ENCODE results near the gene UBE4B. TPM values are rescaled to one million over a fixed set of nuclear protein-coding genes. Genes with fewer than 3 reads are reported as not detected.
A peak's percentile ranks its signal among the peaks of the same experiment; 100 is the strongest.

The UBE4B gene
- total RNA-seq, 1 donor from 2014 or later, result 63.7 TPM

DNA sequence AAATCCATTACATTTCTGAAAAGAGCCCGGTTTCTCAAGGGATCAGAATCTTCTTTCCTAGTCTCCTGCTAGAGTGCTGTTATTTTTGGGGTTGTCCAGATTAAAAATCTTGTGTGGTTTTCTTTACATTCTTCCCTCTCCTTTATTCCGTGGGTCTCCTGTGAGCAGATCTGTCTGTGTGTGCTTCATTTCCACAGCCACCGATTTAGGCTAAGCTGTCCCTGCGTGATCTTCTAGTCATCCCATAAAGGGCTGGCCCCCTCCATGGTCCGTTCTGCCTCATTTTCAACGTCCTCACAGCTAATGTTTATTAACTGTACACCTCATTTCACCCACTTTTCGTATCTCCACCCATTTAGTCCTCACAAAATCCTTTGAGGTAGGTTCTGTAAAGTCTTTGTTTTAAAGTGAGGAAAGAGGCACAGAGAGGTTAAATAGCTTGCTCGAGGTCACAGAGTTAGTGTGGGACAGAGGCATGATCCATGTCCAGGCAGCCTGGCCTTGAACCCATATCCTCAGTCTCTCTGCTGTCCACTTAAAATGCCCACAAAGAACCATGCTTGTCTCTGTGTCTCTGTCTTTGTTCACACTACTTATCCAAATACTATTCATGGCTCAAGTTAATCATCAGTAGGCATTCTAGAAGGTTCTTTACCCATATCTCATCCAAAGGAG lies 139.4 kb downstream of the UBE4B start:
- Mint-ChIP-seq H3K4me1 (peaks cover 15% of the 10 kb centered on the region), H3K4me3 (no peak overlapping the region), H3K36me3 (peaks cover 44% of the 10 kb centered on the region), H3K9me3 (peaks cover 16% of the 10 kb centered on the region), H3K27me3 (ENCODE audit: low read depth) (no peaks in the 10 kb centered on the region), H3K27ac (peak overlapping the region; percentile 63)
- TF ChIP-seq, protein P1, sequence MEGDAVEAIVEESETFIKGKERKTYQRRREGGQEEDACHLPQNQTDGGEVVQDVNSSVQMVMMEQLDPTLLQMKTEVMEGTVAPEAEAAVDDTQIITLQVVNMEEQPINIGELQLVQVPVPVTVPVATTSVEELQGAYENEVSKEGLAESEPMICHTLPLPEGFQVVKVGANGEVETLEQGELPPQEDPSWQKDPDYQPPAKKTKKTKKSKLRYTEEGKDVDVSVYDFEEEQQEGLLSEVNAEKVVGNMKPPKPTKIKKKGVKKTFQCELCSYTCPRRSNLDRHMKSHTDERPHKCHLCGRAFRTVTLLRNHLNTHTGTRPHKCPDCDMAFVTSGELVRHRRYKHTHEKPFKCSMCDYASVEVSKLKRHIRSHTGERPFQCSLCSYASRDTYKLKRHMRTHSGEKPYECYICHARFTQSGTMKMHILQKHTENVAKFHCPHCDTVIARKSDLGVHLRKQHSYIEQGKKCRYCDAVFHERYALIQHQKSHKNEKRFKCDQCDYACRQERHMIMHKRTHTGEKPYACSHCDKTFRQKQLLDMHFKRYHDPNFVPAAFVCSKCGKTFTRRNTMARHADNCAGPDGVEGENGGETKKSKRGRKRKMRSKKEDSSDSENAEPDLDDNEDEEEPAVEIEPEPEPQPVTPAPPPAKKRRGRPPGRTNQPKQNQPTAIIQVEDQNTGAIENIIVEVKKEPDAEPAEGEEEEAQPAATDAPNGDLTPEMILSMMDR (IDR thresholded peaks at IDR 0.05; ENCODE audit: unreplicated experiment), result no peak
- DNase-seq (ENCODE audit: low spot score in 2 of 2, unreplicated experiment in 2 of 2), result no peak

DNA sequence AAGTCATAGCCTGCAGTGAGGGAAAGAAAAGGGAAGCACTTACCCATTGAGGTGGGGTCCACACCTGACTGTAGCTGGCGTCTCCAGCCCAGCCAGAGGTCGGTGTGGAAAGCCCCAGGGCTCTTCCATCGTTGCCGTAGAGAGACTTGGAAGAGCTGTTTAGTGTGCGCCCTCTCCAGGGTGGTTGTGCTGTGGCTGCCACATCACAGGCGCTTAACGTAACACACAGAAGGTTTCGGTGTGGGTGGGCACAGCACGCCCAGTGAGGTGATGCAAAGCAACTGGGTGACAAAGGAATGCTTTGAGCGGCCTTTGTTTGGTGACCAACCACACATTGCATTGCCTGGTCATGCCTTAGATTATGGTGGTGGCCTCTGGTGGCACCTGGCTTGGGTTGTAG lies 140.8 kb downstream of the UBE4B start:
- H3K36me3 Mint-ChIP-seq, result peaks cover 37% of the 10 kb centered on the region
- peaks cover 17% of the 10 kb centered on the region for H3K4me1 Mint-ChIP-seq
- DNase-seq (ENCODE audit: low spot score in 2 of 2, unreplicated experiment in 2 of 2), result no peak
- H3K9me3 Mint-ChIP-seq, result peaks cover 16% of the 10 kb centered on the region
- H3K27ac Mint-ChIP-seq, result no peak overlapping the region
- TF ChIP-seq, protein P1 (IDR thresholded peaks at IDR 0.05; ENCODE audit: unreplicated experiment), result no peak
- H3K27me3 Mint-ChIP-seq (ENCODE audit: low read depth), result no peaks in the 10 kb centered on the region
- no peak overlapping the region for H3K4me3 Mint-ChIP-seq

DNA sequence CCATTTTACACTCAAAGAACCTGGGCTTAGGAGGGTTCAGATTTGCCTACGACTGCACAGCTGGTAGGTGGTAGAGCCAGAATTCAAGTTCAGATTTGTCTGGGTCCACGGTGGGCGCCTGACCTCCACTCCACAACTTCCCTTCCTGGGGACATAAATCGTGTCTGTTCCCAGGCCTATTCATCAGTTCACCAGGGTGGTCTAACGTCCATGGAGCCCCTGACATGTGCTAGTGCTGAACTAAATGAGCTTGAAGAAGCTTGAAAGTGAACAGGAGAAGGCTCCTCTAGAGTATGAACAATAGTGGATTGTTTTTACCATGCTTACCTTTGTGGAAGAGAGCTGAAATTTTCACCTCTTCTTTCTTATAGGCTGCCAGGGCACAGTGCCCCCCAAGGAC lies 145.1 kb downstream of the UBE4B start:
- Mint-ChIP-seq H3K27ac (no peak overlapping the region), H3K9me3 (peaks cover 16% of the 10 kb centered on the region), H3K36me3 (peaks cover 40% of the 10 kb centered on the region), H3K27me3 (ENCODE audit: low read depth) (no peaks in the 10 kb centered on the region), H3K4me3 (no peak overlapping the region), H3K4me1 (peaks cover 11% of the 10 kb centered on the region)
- TF ChIP-seq, protein P1 (IDR thresholded peaks at IDR 0.05; ENCODE audit: unreplicated experiment), result no peak
- no peak for DNase-seq (ENCODE audit: low spot score in 2 of 2, unreplicated experiment in 2 of 2)

DNA sequence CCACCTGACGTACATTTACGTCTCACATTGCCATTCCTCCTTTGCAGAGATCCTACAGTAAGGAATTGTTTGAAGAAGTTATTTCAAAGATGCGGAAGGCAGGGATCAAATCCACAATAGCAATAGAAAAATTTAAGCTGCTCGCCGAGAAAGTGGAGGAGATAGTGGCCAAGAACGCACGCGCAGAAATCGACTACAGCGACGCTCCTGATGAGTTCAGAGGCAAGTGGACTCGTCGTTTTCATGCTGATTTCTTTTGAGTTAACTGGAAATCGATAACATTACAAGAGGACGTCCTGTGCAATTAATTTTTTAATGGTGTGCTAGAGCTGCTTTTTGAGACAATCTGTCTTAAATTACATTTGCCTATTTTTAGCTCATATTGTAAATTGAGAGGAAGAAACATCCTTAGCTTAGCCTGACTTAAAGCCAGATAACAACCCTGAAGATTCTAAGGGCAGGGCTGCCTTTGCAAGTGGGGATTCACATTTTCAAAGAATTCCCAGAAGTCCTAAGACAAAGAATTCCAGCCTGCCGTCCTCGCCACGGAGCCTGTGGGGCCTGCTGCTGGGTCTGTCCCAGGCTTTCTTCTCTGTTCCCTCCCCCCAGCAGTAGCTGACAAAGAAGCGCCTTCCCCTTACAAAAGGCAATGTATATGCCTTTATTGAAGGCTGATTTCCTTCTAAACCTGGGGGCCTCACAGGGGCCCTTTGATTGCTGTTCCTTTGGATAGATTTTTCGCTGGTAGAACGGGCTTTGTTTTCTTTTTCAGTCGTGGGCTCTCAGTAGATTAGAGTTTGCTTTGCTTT lies 146.0 kb downstream of the UBE4B start:
- Mint-ChIP-seq H3K36me3 (peaks cover 38% of the 10 kb centered on the region), H3K27me3 (ENCODE audit: low read depth) (no peaks in the 10 kb centered on the region), H3K4me1 (peaks cover 11% of the 10 kb centered on the region), H3K27ac (peak overlapping the region; percentile 64), H3K9me3 (peaks cover 16% of the 10 kb centered on the region), H3K4me3 (no peak overlapping the region)
- TF ChIP-seq, protein P1 (IDR thresholded peaks at IDR 0.05; ENCODE audit: unreplicated experiment), result no peak
- no peak for DNase-seq (ENCODE audit: low spot score in 2 of 2, unreplicated experiment in 2 of 2)

DNA sequence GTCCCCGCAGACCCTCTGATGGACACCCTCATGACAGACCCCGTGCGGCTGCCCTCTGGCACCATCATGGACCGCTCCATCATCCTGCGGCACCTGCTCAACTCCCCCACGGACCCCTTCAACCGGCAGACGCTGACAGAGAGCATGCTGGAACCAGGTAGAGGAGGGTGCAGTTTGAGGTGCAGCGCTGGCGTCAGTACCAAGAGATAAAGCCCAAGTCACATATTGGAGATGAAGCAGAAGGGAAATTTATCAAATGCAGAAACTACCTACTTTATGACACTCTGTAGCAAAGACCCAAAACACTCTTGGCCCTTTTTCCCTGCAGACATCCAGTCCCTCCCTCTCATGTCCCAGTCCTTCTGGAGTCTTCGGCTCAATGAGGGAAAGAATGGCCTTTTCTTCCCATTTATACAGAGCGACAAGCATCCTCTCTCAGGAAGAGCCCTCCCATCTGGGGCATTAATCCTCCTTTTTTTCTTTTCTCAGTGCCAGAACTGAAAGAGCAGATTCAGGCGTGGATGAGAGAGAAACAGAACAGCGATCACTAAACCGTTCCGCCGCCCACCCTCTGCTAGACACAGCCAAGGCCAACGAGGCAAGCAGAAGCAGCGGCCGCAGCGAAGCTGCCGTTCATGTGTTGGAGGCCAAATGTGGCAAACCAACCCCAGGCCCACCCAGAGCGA lies 146.8 kb downstream of the UBE4B start:
- H3K27ac Mint-ChIP-seq, result peak overlapping the region; percentile 64
- no peak for DNase-seq (ENCODE audit: low spot score in 2 of 2, unreplicated experiment in 2 of 2)
- peaks cover 39% of the 10 kb centered on the region for H3K36me3 Mint-ChIP-seq
- TF ChIP-seq, protein P1 (IDR thresholded peaks at IDR 0.05; ENCODE audit: unreplicated experiment), result no peak
- no peak overlapping the region for H3K4me3 Mint-ChIP-seq
- no peaks in the 10 kb centered on the region for H3K27me3 Mint-ChIP-seq (ENCODE audit: low read depth)
- H3K9me3 Mint-ChIP-seq, result peaks cover 16% of the 10 kb centered on the region
- H3K4me1 Mint-ChIP-seq, result peaks cover 11% of the 10 kb centered on the region
